SU-DHL-6 (cell line): ENCODE measurements around the gene PPP2R2B.

Source experiments
- CTCF ChIP-seq: fragments of 200-600 bp; sonication (generic); IDR thresholded peaks from one replicate; pipeline ENCODE4 v1.5.1; 2017; ENCODE audit warnings: antibody characterized with exemption, mild to moderate bottlenecking, low read length, moderate library complexity; ENCODE audit not compliant: insufficient read depth, poor library complexity, severe bottlenecking
- EZH2phosphoT487 ChIP-seq: fragments of 200-600 bp; sonication (generic), shearing (Covaris generic); conservative IDR thresholded peaks from 2 replicates; pipeline ENCODE4 v1.6.1; 2018; ENCODE audit warnings: mild to moderate bottlenecking, antibody characterized with exemption, low read length, moderate library complexity, mixed read lengths

DNA sequence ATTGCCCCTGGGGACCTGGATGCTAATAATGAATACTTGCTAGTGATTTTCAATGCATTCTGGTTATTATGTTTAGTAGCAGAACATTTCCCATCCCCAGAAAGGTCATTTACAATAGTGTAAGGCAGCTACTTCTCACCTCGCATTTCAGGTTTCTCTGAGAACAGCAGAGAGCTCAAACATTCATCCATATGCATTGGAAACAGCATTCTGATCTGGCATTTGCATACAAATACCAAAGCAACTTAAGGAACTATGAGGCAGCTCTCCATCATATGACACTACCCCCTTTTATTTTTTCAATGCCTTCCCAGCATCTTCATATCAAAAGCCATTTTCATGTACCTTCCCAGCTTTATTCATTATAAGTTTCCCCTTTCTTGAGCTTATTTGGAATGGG, 6.4 kb downstream of the PPP2R2B start:
- TF ChIP-seq CTCF (no peak), EZH2phosphoT487 (no peak)
